CD8-positive, alpha-beta memory T cell (primary cell): ENCODE results near the gene INKA2. TPM values are rescaled to one million over a fixed set of nuclear protein-coding genes. Genes with fewer than 3 reads are reported as not detected.

ENCODE experiments used
- CTCF ChIA-PET: fragments of 350-600 bp; sonication (Branson Sonifier 250); formaldehyde crosslinking; loops from one replicate; lab custom pipeline; 2021; ENCODE audit warnings: antibody characterized with exemption; lab: Charles Lee
- POLR2A ChIA-PET: fragments of 350-600 bp; sonication (Branson Sonifier 250); formaldehyde crosslinking; loops from one replicate; lab custom pipeline; 2021; ENCODE audit warnings: antibody characterized with exemption; lab: Charles Lee
- DNase-seq, 5 donors: peaks; one replicate each; pipeline versions ENCODE4 v3.0.0 to v3.0.0-alpha.2; 2020 to 2022; ENCODE audit warnings: mixed read lengths in 1 of 5
- H3K27ac ChIP-seq: one replicate; pipeline ENCODE4 v1.7.0; 2013; ENCODE audit warnings: low read depth, mild to moderate bottlenecking, low read length, moderate library complexity
- H3K27me3 ChIP-seq: 2 replicates; pipeline ENCODE4 v1.7.0; 2013; ENCODE audit warnings: low read length, mild to moderate bottlenecking; ENCODE audit not compliant: insufficient read depth, poor library complexity, severe bottlenecking
- H3K36me3 ChIP-seq: 2 replicates; pipeline ENCODE4 v1.7.0; 2013; ENCODE audit warnings: mild to moderate bottlenecking, low read length, moderate library complexity; ENCODE audit not compliant: insufficient read depth
- H3K4me1 ChIP-seq: 2 replicates; pipeline ENCODE4 v1.7.0; 2013; ENCODE audit warnings: mild to moderate bottlenecking, low read length, moderate library complexity; ENCODE audit not compliant: insufficient read depth
- H3K4me3 ChIP-seq: 2 replicates; pipeline ENCODE4 v1.7.0; 2013; ENCODE audit warnings: mild to moderate bottlenecking, low read length
- H3K9me3 ChIP-seq: 2 replicates; pipeline ENCODE4 v1.7.0; 2013; ENCODE audit warnings: mild to moderate bottlenecking, low read length
- H3K27ac Mint-ChIP-seq, 8 donors: one replicate each; pipeline ENCODE4 v1.8.0; 2020 to 2021; ENCODE audit warnings: mixed read lengths in 8 of 8, mild to moderate bottlenecking in 6 of 8, inconsistent platforms in 3 of 8, moderate library complexity in 3 of 8
- H3K27me3 Mint-ChIP-seq, 2 donors: one replicate each; pipeline ENCODE4 v1.8.0; 2020 to 2021; ENCODE audit warnings: mixed read lengths in 2 of 2, mild to moderate bottlenecking in 1 of 2, moderate library complexity in 1 of 2
- H3K36me3 Mint-ChIP-seq, 3 donors: one replicate each; pipeline ENCODE4 v1.8.0; 2020 to 2021; ENCODE audit warnings: mixed read lengths in 3 of 3, inconsistent platforms in 1 of 3, mild to moderate bottlenecking in 1 of 3
- H3K4me1 Mint-ChIP-seq, 3 donors: one replicate each; pipeline ENCODE4 v1.8.0; 2020 to 2021; ENCODE audit warnings: mixed read lengths in 3 of 3, inconsistent platforms in 1 of 3, mild to moderate bottlenecking in 1 of 3
- H3K4me3 Mint-ChIP-seq, 7 donors: one replicate each; pipeline ENCODE4 v1.8.0; 2020 to 2021; ENCODE audit warnings: mixed read lengths in 7 of 7, mild to moderate bottlenecking in 6 of 7, moderate library complexity in 4 of 7, inconsistent platforms in 2 of 7
- H3K9me3 Mint-ChIP-seq, 5 donors: one replicate each; pipeline ENCODE4 v1.8.0; 2020 to 2022; ENCODE audit warnings: mixed read lengths in 5 of 5, mild to moderate bottlenecking in 3 of 5, moderate library complexity in 2 of 5, inconsistent platforms in 1 of 5
- polyA plus RNA-seq: library from polyadenylated mRNA; unstranded; fragments of 300-500 nt; fragmentation: Illumina TruSeq; gene quantifications from one replicate; pipeline ENCODE4 v1.2.3, GENCODE V29; 2021
- total RNA-seq, 2 experiments: library from RNA; stranded (reverse); gene quantifications; one replicate each; pipeline ENCODE4 v1.2.3, GENCODE V29; 2021

Gene INKA2
- total and polyA plus RNA-seq, 3 experiments from 2014 or later: 1.8 to 3.8 TPM; not detected in 1

DNA sequence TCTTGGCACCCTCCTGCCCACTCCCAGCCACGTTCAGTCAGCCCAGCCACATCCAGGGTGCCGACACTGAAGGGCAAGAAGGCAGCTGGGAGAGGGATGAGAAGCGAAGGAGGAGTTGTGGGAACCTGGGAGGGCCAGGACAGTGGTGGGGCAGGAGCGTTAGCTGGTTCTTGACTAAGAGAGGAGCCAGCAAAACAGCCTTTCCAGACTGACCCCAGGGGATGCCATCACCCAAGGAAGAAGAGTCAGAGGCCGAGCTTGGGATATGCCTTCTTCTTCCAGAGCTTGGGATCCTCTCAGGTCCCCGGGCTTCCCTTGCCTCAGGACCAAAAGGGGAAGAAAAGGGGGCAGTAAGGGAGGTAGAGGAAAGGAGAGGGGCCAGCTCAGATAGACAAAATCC lies 7.2 kb downstream of the INKA2 start:
- no peak for DNase-seq
- no peaks in the 10 kb centered on the region for H3K4me1 ChIP-seq

DNA sequence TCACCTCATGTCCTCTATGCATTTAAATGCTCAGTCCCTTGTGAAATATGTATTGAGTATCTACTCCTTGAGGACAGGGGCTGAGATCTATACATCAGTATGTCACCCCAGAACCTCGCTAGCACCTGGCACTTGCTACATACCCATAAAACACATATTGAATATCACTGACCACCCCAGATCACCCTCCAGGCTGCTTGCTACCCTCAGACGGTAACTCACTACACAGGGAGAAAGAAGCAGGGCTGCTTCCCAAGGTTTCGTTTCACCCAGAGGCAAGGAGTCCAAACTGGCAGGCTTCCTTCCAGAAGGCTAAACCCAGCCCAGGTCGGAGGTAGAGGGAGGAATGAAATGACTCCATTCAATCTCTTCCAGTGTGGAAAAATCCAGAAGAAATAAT lies 8.5 kb downstream of the INKA2 start:
- CTCF ChIA-PET: interaction anchor here (1.6 kb wide), 1 partner anchor 17 kb away, joined by 5 read pairs; no protein-coding TSS in a partner anchor
- no peaks in the 10 kb centered on the region for H3K27me3 ChIP-seq
- peaks cover 0 to 2% of the 10 kb centered on the region in 2 donors for H3K27me3 Mint-ChIP-seq
- no peaks in the 10 kb centered on the region for H3K36me3 ChIP-seq
- H3K9me3 ChIP-seq: no peaks in the 10 kb centered on the region
- no peak overlapping the region for H3K4me3 Mint-ChIP-seq
- H3K27ac ChIP-seq: no peak overlapping the region
- H3K4me3 ChIP-seq: no peak overlapping the region
- DNase-seq: no peak
- H3K4me1 Mint-ChIP-seq: no peaks in the 10 kb centered on the region
- peaks cover 0 to 2% (median 0%) of the 10 kb centered on the region in 3 donors for H3K36me3 Mint-ChIP-seq
- H3K4me1 ChIP-seq: no peaks in the 10 kb centered on the region
- no peaks in the 10 kb centered on the region for H3K9me3 Mint-ChIP-seq
- H3K27ac Mint-ChIP-seq: peak overlapping the region in 1 of 8 donors; percentile 16
- POLR2A ChIA-PET: no interaction called here

More for the DNA sequence above, 7.2 kb downstream of the INKA2 start:
- Histone ChIP-seq H3K9me3 (no peaks in the 10 kb centered on the region), H3K27me3 (peaks cover 10% of the 10 kb centered on the region), H3K4me3 (no peak overlapping the region), H3K27ac (no peak overlapping the region), H3K36me3 (no peaks in the 10 kb centered on the region)
- H3K4me1 Mint-ChIP-seq: no peaks in the 10 kb centered on the region
- ChIA-PET CTCF (interaction anchor here (1.0 to 1.6 kb wide), 4 partner anchors 15 to 38 kb away, joined by 3 to 5 read pairs (median 4); no protein-coding TSS in a partner anchor), POLR2A (no interaction called here)
- H3K4me3 Mint-ChIP-seq: no peak overlapping the region
- peaks cover 0 to 2% (median 0%) of the 10 kb centered on the region in 3 donors for H3K36me3 Mint-ChIP-seq
- H3K27ac Mint-ChIP-seq: peak overlapping the region in 1 of 8 donors; percentile 86
- H3K9me3 Mint-ChIP-seq: no peaks in the 10 kb centered on the region
- H3K27me3 Mint-ChIP-seq: peaks cover 0 to 5% of the 10 kb centered on the region in 2 donors

DNA sequence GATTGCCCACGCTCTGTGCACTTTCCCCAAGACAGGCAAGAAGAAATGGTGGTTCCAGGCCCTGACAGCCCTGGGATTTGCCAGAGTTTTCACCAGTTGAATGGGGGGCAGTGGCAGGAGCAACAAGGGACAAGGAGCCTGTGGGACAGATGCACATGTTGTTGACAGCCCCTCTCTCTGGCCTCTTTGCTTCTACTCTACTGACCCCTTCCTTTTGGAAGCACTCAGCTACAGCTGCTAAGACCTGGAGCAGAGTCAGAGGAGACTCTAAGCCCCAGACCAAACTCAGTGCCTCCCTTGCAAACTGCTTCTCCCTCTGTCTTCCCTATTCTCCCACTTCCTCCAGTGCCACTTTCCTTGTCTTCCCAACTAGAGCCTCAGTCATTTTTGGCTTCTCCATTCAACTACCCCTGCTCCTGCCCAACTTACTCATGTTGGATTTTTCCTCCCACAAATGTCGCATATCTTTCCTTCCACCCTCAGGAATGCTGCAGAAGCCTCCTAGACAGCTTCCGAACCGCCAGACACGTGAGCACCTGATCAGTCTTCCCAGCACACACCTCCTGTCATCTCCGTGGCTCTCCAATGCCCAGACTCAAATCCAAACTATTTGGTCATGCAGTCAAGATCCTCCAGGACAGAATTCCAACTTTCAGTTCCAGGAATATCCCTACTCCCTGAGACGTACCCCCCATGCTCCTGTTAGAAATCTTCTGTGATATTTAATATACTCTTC lies 9.1 kb downstream of the INKA2 start:
- Histone ChIP-seq H3K27ac (no peak overlapping the region), H3K4me1 (no peaks in the 10 kb centered on the region), H3K27me3 (no peaks in the 10 kb centered on the region), H3K4me3 (no peak overlapping the region), H3K9me3 (no peaks in the 10 kb centered on the region), H3K36me3 (no peaks in the 10 kb centered on the region)
- H3K4me3 Mint-ChIP-seq: no peak overlapping the region
- H3K36me3 Mint-ChIP-seq: peaks cover 0 to 2% (median 0%) of the 10 kb centered on the region in 3 donors
- H3K27ac Mint-ChIP-seq: peak overlapping the region in 1 of 8 donors; percentile 16
- peaks cover 0 to 2% of the 10 kb centered on the region in 2 donors for H3K27me3 Mint-ChIP-seq
- CTCF ChIA-PET: no interaction called here
- no peaks in the 10 kb centered on the region for H3K9me3 Mint-ChIP-seq
- DNase-seq: no peak
- POLR2A ChIA-PET: no interaction called here
- no peaks in the 10 kb centered on the region for H3K4me1 Mint-ChIP-seq

DNA sequence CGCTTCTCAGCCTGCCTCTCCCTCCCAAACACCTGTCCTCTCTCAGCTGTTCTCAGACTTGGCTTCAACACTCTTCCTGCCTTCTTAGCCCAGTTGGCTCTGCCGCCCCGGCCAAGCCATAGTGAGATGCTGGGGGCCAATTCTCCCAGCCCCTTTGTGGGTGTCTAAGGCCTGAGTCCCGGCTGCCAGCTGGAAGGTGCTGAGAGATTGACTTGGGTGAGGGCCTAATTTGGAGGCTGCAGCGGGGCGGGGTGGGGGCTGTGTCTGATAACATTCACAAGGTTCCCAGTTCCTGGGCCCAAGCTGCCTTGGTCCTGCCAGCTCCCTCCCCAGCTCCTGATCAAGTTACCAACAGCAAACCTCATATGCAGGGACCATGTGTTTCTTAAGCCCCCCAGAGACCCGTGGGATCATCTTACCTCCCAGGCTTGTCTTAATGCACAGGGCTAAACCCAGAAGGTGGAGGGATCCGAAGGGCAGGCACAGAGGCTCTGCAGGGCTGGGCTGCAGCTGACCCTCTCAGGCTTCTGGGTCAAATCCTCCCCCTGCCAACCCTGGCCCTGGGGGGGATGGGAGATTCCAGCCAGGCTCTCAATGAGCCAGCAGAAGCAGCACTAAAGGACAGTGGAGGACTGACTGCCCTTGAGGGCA lies 9.8 kb downstream of the INKA2 start:
- peaks cover 0 to 2% of the 10 kb centered on the region in 2 donors for H3K27me3 Mint-ChIP-seq
- no peaks in the 10 kb centered on the region for H3K9me3 Mint-ChIP-seq
- Histone ChIP-seq H3K4me1 (no peaks in the 10 kb centered on the region), H3K9me3 (no peaks in the 10 kb centered on the region), H3K4me3 (no peak overlapping the region), H3K27ac (no peak overlapping the region), H3K36me3 (no peaks in the 10 kb centered on the region), H3K27me3 (no peaks in the 10 kb centered on the region)
- no peak for DNase-seq
- H3K36me3 Mint-ChIP-seq: peaks cover 0 to 2% (median 0%) of the 10 kb centered on the region in 3 donors
- CTCF ChIA-PET: interaction anchor here (0.8 kb wide), 1 partner anchor 15 kb away, joined by 3 read pairs; no protein-coding TSS in a partner anchor
- H3K27ac Mint-ChIP-seq: no peak overlapping the region
- H3K4me1 Mint-ChIP-seq: peaks cover 0 to 1% (median 0%) of the 10 kb centered on the region in 3 donors
- no peak overlapping the region for H3K4me3 Mint-ChIP-seq
- POLR2A ChIA-PET: no interaction called here

DNA sequence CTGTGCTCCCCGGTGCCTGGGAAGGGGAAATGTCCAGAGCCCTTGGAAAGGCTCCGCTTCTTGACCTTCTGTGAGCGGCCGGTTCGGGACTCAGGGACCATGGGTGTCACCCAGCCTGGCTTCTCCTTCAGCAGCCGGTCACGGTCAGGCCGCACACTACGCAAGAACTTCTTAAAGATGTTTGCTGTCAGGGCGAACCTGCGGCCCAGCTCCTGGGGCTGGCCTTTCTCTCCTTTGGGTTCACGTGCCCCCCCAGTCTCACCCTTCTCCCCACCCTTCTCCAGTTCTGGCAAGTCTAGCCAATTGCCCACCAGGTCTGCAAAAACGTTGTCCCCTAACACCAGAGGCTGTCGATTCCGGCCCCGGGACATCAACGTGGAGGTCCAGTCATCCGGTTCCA lies 12.1 kb downstream of the INKA2 start:
- Mint-ChIP-seq H3K4me1 (peaks cover 15 to 20% (median 19%) of the 10 kb centered on the region in 3 donors), H3K36me3 (peaks cover 0 to 2% (median 0%) of the 10 kb centered on the region in 3 donors), H3K27ac (no peak overlapping the region), H3K27me3 (peaks cover 0 to 2% of the 10 kb centered on the region in 2 donors), H3K4me3 (no peak overlapping the region), H3K9me3 (no peaks in the 10 kb centered on the region)
- no peaks in the 10 kb centered on the region for H3K27me3 ChIP-seq
- H3K27ac ChIP-seq: no peak overlapping the region
- DNase-seq: no peak
- H3K4me1 ChIP-seq: peaks cover 10% of the 10 kb centered on the region
- no peaks in the 10 kb centered on the region for H3K9me3 ChIP-seq
- ChIA-PET POLR2A (no interaction called here), CTCF (no interaction called here)
- H3K4me3 ChIP-seq: no peak overlapping the region
- no peaks in the 10 kb centered on the region for H3K36me3 ChIP-seq

DNA sequence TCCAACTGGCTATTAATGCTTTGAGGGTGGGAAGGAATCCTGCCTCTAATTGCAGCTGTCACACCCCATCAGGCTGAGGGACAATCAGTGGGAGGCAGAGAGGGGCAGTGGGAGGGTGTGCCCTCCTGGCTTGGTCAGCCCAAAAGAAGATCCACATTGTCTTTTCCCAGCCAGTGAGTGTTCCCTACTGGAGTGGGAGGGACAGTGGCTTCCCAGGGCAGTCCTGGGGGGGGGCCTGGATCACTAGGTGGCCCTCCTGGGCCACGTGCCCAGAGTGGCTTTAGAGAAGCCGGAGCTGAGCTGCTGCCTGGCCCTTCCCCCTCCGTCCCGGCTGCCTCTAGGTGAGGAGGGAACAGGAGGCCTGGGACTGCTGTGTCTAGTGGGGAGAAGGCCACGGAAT lies 14.0 kb downstream of the INKA2 start:
- ChIA-PET POLR2A (no interaction called here), CTCF (interaction anchor here (1.3 kb wide), 1 partner anchor 13 kb away, joined by 3 read pairs; no protein-coding TSS in a partner anchor)
- Mint-ChIP-seq H3K36me3 (no peaks in the 10 kb centered on the region), H3K27me3 (peaks cover 0 to 2% of the 10 kb centered on the region in 2 donors), H3K9me3 (no peaks in the 10 kb centered on the region), H3K4me1 (peaks cover 16 to 27% (median 27%) of the 10 kb centered on the region in 3 donors), H3K27ac (no peak overlapping the region), H3K4me3 (no peak overlapping the region)
- no peaks in the 10 kb centered on the region for H3K36me3 ChIP-seq
- peaks cover 10% of the 10 kb centered on the region for H3K4me1 ChIP-seq
- H3K27ac ChIP-seq: no peak overlapping the region
- no peaks in the 10 kb centered on the region for H3K9me3 ChIP-seq
- H3K27me3 ChIP-seq: no peaks in the 10 kb centered on the region
- no peak for DNase-seq
- no peak overlapping the region for H3K4me3 ChIP-seq

DNA sequence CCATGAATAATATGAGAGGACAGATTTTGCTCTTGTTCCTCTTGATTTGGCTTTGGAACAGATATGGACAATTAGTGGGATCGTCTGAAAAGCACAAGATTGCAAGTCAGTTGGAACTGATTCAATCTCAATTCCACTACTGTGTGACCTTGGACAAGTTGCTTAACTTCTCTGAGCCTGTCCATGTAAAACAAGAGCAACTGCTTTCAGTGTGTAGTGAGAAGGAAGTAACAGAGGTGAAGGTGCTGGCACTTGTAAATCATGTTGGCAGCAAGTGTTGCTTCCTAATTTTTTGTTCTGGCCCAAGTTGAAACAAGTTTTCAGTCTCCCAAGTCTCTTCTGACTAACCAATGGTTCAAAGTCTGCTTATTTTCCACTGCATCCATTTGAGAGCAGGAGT lies 15.3 kb downstream of the INKA2 start:
- no peaks in the 10 kb centered on the region for H3K27me3 ChIP-seq
- H3K4me3 ChIP-seq: no peak overlapping the region
- no peaks in the 10 kb centered on the region for H3K36me3 Mint-ChIP-seq
- H3K27me3 Mint-ChIP-seq: peaks cover 0 to 2% of the 10 kb centered on the region in 2 donors
- no peak for DNase-seq
- no peaks in the 10 kb centered on the region for H3K9me3 ChIP-seq
- ChIA-PET POLR2A (no interaction called here), CTCF (no interaction called here)
- no peaks in the 10 kb centered on the region for H3K36me3 ChIP-seq
- H3K4me1 Mint-ChIP-seq: peaks cover 16 to 27% (median 27%) of the 10 kb centered on the region in 3 donors
- H3K4me3 Mint-ChIP-seq: no peak overlapping the region
- H3K27ac ChIP-seq: no peak overlapping the region
- peak overlapping the region in 7 of 8 donors; percentile 3 to 88 (median 59) for H3K27ac Mint-ChIP-seq
- peaks cover 10% of the 10 kb centered on the region for H3K4me1 ChIP-seq
- no peaks in the 10 kb centered on the region for H3K9me3 Mint-ChIP-seq
